Prostate gland (tissue), 2 donors: ENCODE measurements around the gene IMMT. TPM values are rescaled to one million over a fixed set of nuclear protein-coding genes. Genes with fewer than 3 reads are reported as not detected.

Experiments
- DNase-seq: peaks from one replicate; pipeline ENCODE4 v3.0.0-alpha.2; 2019; ENCODE audit warnings: low spot score
- H3K27ac ChIP-seq, 2 donors: fragments of 200-600 bp; sonication (generic); 2 replicates each; pipeline ENCODE4 v1.5.1; 2017 to 2019
- H3K27me3 ChIP-seq: fragments of 200-600 bp; sonication (generic); replicated peaks from 2 replicates; pipeline ENCODE4 v1.5.1; 2019; ENCODE audit not compliant: insufficient read depth
- H3K36me3 ChIP-seq, 2 donors: fragments of 200-600 bp; sonication (generic); 1 replicate in 1 of 2; 2 replicates in 1 of 2; pipeline versions ENCODE4 v1.5.1 to v1.8.1; 2017 to 2019
- H3K4me1 ChIP-seq: fragments of 200-600 bp; sonication (generic); replicated peaks from 2 replicates; pipeline ENCODE4 v1.5.1; 2019
- H3K4me3 ChIP-seq, 2 donors: fragments of 200-600 bp; sonication (generic); 2 replicates each; pipeline ENCODE4 v1.5.1; 2017 to 2019
- H3K9me3 ChIP-seq: fragments of 200-600 bp; sonication (generic); 2 replicates; pipeline ENCODE4 v1.5.1; 2017
- POLR2A ChIP-seq: fragments of 450-650 bp; IDR thresholded peaks from one replicate; pipeline ENCODE4 v1.6.1; 2016; ENCODE audit warnings: antibody characterized with exemption, mild to moderate bottlenecking
- POLR2AphosphoS5 ChIP-seq: sonication (generic); formaldehyde crosslinking; IDR thresholded peaks from one replicate; pipeline ENCODE4 v1.6.1; 2017; ENCODE audit warnings: antibody characterized with exemption
- WGBS: methylation state at CpG from one replicate; pipeline ENCODE4 v1.1.5; 2018; 5-methylcytosine and 5-hydroxymethylcytosine counted together
- intact Hi-C: fragments of 100-400 bp; cut with DNase I; formaldehyde crosslinking; loops from one replicate; pipeline ENCODE4 v1.14.2; 2022
- total RNA-seq, 2 donors: library from RNA; depleted of rRNA; stranded (reverse); fragments of >200 nt; gene quantifications; one replicate each; pipeline ENCODE4 v1.1.0, GENCODE V29; 2016
- TF ChIP-seq, protein P1 (sequence below), 4 experiments: fragments of 200-600 bp in 2 of 4; fragments of 450-650 bp in 2 of 4; sonication (generic) in 2 of 4; IDR thresholded peaks; 1 replicate in 3 of 4; 2 replicates in 1 of 4; pipeline ENCODE4 v1.5.1; 2016 to 2019; ENCODE audit warnings: antibody characterized with exemption in 4 of 4, mild to moderate bottlenecking in 2 of 4, moderate library complexity in 2 of 4

IMMT gene
- total RNA-seq, 2 donors from 2014 or later: 32.6 to 52.5 TPM

DNA sequence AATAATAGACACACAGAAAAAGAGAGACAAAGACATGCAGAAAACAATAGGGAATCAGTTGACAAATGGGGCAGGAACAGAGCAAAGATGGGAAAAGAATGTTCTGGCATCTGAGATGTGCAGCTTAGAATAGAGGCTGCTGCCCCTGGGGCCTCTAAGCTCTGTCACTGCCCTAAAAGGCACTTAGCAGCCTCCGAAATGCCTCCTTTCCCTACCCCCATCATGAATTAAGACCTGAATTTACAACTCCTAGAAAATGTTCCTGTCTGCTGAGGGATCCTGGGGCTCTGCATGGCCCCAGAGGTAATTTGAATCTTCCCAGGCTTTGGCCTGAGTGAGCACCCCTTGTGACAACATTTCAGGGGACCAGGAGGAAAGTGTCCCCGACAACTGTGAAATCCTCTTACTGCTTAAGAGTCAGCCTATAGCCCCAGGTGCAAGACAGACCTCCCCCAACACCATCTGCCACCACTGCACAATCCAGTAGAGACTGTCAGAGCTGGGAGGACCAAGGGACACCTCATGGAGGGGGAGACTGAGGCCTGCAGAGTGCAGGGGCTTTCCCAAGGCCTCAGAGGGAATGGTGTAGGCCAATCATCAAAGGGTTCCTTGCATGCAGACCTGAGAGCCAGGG, 28.8 kb upstream of the IMMT start:
- Histone ChIP-seq H3K27ac (peak overlapping the region; percentile 45 to 48), H3K4me3 (no peak overlapping the region), H3K4me1 (peaks cover 3% of the 10 kb centered on the region), H3K27me3 (no peaks in the 10 kb centered on the region), H3K9me3 (no peaks in the 10 kb centered on the region), H3K36me3 (no peaks in the 10 kb centered on the region)
- DNase-seq: no peak
- intact Hi-C loops: loop anchor here (5.0 to 10.0 kb wide), 3 partner anchors 73 to 218 kb away; partner anchors contain the start of genes KDM3A and REEP1
- TF ChIP-seq, protein P1, sequence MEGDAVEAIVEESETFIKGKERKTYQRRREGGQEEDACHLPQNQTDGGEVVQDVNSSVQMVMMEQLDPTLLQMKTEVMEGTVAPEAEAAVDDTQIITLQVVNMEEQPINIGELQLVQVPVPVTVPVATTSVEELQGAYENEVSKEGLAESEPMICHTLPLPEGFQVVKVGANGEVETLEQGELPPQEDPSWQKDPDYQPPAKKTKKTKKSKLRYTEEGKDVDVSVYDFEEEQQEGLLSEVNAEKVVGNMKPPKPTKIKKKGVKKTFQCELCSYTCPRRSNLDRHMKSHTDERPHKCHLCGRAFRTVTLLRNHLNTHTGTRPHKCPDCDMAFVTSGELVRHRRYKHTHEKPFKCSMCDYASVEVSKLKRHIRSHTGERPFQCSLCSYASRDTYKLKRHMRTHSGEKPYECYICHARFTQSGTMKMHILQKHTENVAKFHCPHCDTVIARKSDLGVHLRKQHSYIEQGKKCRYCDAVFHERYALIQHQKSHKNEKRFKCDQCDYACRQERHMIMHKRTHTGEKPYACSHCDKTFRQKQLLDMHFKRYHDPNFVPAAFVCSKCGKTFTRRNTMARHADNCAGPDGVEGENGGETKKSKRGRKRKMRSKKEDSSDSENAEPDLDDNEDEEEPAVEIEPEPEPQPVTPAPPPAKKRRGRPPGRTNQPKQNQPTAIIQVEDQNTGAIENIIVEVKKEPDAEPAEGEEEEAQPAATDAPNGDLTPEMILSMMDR (IDR thresholded peaks at IDR 0.05): no peak
- TF ChIP-seq POLR2AphosphoS5 (peak; percentile 5), POLR2A (no peak)
- WGBS: 73% methylated on average over 2 of the region's 2 CpGs

DNA sequence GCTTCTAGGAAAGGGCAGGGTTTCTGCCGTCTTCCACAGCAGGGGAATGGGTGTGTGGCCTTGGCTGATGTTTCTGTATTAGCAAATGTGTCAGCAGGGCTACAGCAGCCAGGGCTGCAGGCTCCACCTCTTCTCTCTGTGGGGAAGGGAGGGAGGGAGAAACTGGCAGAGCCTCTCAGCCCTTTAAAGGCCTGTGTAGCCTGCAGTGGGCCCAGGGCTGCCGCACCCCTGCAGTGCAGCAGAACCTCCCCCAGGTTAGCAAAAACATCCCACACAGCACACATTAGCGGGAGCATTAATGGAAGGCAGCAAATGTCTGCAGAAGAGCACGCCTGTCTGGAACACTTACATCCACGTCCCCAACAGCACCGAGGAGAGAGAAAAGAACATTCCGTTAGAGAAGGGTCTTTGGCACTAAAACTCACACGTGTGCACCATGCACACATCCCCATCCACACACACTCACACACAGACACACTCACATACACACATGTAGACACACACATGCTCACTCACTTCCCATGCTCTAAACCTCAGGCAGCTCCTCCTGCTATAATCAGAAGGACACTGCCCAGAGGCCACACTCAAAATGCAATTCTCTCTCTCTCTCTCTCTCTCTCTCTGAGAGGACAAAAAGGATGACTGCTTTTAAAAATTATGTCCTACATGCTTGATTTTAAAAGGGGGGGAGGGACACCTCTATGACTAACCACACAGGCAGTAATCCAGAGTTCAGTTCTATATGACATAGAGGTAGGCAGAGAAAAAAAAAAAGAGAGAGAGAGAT, 28.1 kb upstream of the IMMT start:
- DNase-seq: no peak

DNA sequence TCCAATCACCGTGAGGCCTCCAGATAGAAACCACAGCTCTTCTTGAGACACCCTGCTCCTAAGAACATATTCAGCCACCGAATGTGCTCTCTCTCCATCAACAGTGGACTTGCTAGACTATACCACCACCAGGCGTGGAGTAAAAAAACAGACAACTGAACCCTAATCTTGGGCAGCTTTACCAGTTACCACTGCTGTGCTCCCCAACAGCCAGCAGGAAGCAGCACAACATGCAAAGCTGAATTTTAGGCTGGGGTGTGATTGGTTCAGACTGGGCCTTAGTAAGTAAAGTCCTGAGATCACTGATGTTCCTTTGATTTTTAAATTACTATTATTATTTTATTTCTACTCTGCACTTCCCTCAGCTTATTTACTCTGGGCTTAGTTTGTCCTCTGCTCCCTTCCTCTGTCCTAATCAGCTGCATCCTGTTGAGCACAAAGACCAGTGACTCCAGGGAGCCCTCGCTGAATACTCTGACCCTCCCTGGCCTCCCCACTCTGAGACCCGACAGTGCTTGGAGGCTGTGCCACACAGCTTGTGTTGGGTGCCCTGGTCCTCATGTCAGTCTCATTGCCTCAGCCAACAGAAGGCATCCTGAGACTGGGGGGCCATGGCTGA, 25.9 kb upstream of the IMMT start:
- TF ChIP-seq POLR2A (no peak), POLR2AphosphoS5 (no peak)
- TF ChIP-seq, protein P1 (IDR thresholded peaks at IDR 0.05): peak; percentile 44 to 85 (median 66)
- H3K4me1 ChIP-seq: peaks cover 3% of the 10 kb centered on the region

More for the DNA sequence above, 28.1 kb upstream of the IMMT start:
- Histone ChIP-seq H3K27ac (peak overlapping the region; percentile 48 to 53), H3K4me3 (no peak overlapping the region), H3K36me3 (no peaks in the 10 kb centered on the region), H3K27me3 (no peaks in the 10 kb centered on the region), H3K9me3 (no peaks in the 10 kb centered on the region), H3K4me1 (peaks cover 3% of the 10 kb centered on the region)
- TF ChIP-seq POLR2A (no peak), POLR2AphosphoS5 (peak; percentile 26)
- TF ChIP-seq, protein P1 (IDR thresholded peaks at IDR 0.05): no peak
- intact Hi-C loops: loop anchor here (5.0 to 10.0 kb wide), 3 partner anchors 74 to 219 kb away; partner anchors contain the start of genes KDM3A and REEP1
- WGBS: 30% methylated on average over 8 of the region's 8 CpGs

DNA sequence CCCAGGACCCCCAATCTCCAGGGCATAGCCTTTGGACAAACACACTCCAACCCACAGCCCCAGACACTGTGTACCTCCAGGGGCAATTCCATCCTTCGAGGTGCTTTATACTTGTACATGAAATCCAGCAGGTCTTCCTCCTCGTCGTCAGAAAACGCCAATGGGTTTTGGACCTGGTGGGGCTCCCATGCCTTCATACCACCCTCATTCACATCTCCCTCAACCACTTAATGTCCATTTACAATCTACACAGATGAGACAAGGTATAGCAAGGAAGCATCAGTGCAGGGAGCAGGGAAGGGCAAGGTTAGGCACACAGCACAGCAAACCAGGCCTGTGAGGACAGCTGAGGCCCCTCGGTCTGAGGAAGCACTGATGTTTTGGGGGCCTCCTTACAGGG, 24.6 kb upstream of the IMMT start:
- Histone ChIP-seq H3K4me1 (peaks cover 3% of the 10 kb centered on the region), H3K27me3 (no peaks in the 10 kb centered on the region), H3K36me3 (no peaks in the 10 kb centered on the region), H3K4me3 (no peak overlapping the region), H3K9me3 (no peaks in the 10 kb centered on the region), H3K27ac (no peak overlapping the region)
- intact Hi-C loops: loop anchor here (5.0 to 10.0 kb wide), 3 partner anchors 77 to 222 kb away; partner anchors contain the start of genes KDM3A and REEP1
- WGBS: 85% methylated on average over 5 of the region's 5 CpGs
- DNase-seq: no peak
- TF ChIP-seq POLR2AphosphoS5 (no peak), POLR2A (no peak)

More for the DNA sequence above, 25.9 kb upstream of the IMMT start:
- Histone ChIP-seq H3K27ac (no peak overlapping the region), H3K36me3 (no peaks in the 10 kb centered on the region), H3K9me3 (no peaks in the 10 kb centered on the region), H3K4me3 (no peak overlapping the region), H3K27me3 (no peaks in the 10 kb centered on the region)
- WGBS: 71% methylated on average over 5 of the region's 5 CpGs
- intact Hi-C loops: loop anchor here (1.0 to 10.0 kb wide), 4 partner anchors 76 to 221 kb away; partner anchors contain the start of genes KDM3A and REEP1
- no peak for DNase-seq

DNA sequence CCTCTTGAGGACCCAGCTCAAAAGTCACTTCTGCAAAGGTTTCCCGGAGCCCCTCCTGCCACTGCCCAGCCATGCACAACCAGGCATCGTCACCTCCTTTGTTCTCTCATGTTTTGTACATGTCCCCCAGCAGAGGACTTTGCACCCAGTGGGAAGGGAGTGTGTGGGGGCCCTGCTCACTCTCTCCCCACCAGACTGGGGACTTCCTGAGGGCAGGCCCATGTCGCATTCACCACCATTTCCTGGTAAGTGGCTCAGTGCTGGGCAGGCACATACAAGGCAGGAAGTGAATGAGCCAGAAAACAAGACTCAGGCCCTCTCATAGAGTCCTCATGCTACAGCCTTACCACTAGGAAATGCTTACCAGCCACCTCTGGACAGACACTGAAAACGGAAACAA, 22.9 kb upstream of the IMMT start:
- intact Hi-C loops: no loop called here
- Histone ChIP-seq H3K4me1 (peaks cover 7% of the 10 kb centered on the region), H3K27ac (no peak overlapping the region), H3K4me3 (no peak overlapping the region), H3K9me3 (no peaks in the 10 kb centered on the region), H3K27me3 (no peaks in the 10 kb centered on the region), H3K36me3 (no peaks in the 10 kb centered on the region)
- DNase-seq: no peak
- TF ChIP-seq, protein P1 (IDR thresholded peaks at IDR 0.05): no peak
- TF ChIP-seq POLR2AphosphoS5 (no peak), POLR2A (no peak)
- 93% methylated on average over 4 of the region's 4 CpGs for WGBS
